ENCODE results near the gene SMC1B.

DNA sequence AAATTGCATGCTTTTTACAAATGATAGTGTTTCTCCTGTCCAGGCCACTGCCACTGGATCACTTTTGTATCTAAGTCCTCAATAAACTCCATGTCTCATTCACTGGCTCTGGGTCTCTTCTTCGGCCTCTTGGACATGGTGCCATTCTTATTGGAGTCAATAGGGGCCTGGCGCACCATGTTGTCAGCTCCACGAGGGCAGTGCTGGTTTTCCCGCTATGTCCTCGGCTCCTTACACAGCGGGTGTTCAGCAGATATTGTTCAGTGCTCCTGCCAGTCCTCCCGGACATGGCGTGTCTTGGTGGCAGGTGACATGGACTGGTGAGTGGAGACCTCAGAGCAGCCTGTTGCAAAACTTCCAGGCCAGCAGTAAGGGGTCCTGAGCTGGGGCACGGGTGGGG, 107.3 kb downstream of the SMC1B start:
- TF ChIP-seq, protein P1, sequence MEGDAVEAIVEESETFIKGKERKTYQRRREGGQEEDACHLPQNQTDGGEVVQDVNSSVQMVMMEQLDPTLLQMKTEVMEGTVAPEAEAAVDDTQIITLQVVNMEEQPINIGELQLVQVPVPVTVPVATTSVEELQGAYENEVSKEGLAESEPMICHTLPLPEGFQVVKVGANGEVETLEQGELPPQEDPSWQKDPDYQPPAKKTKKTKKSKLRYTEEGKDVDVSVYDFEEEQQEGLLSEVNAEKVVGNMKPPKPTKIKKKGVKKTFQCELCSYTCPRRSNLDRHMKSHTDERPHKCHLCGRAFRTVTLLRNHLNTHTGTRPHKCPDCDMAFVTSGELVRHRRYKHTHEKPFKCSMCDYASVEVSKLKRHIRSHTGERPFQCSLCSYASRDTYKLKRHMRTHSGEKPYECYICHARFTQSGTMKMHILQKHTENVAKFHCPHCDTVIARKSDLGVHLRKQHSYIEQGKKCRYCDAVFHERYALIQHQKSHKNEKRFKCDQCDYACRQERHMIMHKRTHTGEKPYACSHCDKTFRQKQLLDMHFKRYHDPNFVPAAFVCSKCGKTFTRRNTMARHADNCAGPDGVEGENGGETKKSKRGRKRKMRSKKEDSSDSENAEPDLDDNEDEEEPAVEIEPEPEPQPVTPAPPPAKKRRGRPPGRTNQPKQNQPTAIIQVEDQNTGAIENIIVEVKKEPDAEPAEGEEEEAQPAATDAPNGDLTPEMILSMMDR (IDR thresholded peaks at IDR 0.05; ENCODE audit: poor library complexity, severe bottlenecking): no peak
- TF ChIP-seq POLR2AphosphoS5 (IDR thresholded peaks at IDR 0.05): no peak
- TF ChIP-seq SMC3 (conservative IDR thresholded peaks at IDR 0.05; ENCODE audit: poor library complexity): no peak
- no peak for TF ChIP-seq EP300 (conservative IDR thresholded peaks at IDR 0.05; ENCODE audit: poor library complexity, severe bottlenecking)
